ENCODE measurements around the gene RAI14. TPM values are rescaled to one million over a fixed set of nuclear protein-coding genes. Genes with fewer than 3 reads are reported as not detected.
"Not testable (repeated sequence)": the region's sequence is repeated elsewhere in the genome, so short reads cannot be mapped to it uniquely, and the experiment has no call there.

Gene RAI14
- total RNA-seq, 1 donor from 2014 or later = 260 TPM

- H3K27ac Mint-ChIP-seq (ENCODE audit: unreplicated experiment) = no peak overlapping the region
- peaks cover 59% of the 10 kb centered on the region for H3K4me1 Mint-ChIP-seq (ENCODE audit: low read depth)
- H3K4me3 Mint-ChIP-seq (ENCODE audit: unreplicated experiment) = no peak overlapping the region
- H3K27me3 Mint-ChIP-seq (ENCODE audit: low read depth) = no peaks in the 10 kb centered on the region
- no peaks in the 10 kb centered on the region for H3K9me3 Mint-ChIP-seq (ENCODE audit: low read depth)
- H3K36me3 Mint-ChIP-seq (ENCODE audit: low read depth) = peaks cover 11% of the 10 kb centered on the region
- TF ChIP-seq CTCF (IDR thresholded peaks at IDR 0.05) = no peak
- no peak for DNase-seq (ENCODE audit: low spot score)
Measured at GRCh38 chr5:34698754-34699153, 42.6 kb downstream of the RAI14 start.

GRCh38 chr5:34699155-34700077 is 43.3 kb downstream of the RAI14 start:
- H3K4me3 Mint-ChIP-seq (ENCODE audit: unreplicated experiment) = no peak overlapping the region
- TF ChIP-seq CTCF (IDR thresholded peaks at IDR 0.05) = no peak
- H3K9me3 Mint-ChIP-seq (ENCODE audit: low read depth) = no peaks in the 10 kb centered on the region
- DNase-seq (ENCODE audit: low spot score) = no peak
- peaks cover 52% of the 10 kb centered on the region for H3K4me1 Mint-ChIP-seq (ENCODE audit: low read depth)
- peak overlapping the region; percentile 45 for H3K27ac Mint-ChIP-seq (ENCODE audit: unreplicated experiment)
- peaks cover 11% of the 10 kb centered on the region for H3K36me3 Mint-ChIP-seq (ENCODE audit: low read depth)
- no peaks in the 10 kb centered on the region for H3K27me3 Mint-ChIP-seq (ENCODE audit: low read depth)

- H3K9me3 Mint-ChIP-seq (ENCODE audit: low read depth) = no peaks in the 10 kb centered on the region
- peaks cover 46% of the 10 kb centered on the region for H3K4me1 Mint-ChIP-seq (ENCODE audit: low read depth)
- no peak for DNase-seq (ENCODE audit: low spot score)
- TF ChIP-seq CTCF (IDR thresholded peaks at IDR 0.05) = no peak
- H3K27ac Mint-ChIP-seq (ENCODE audit: unreplicated experiment) = peak overlapping the region; percentile 14
- no peak overlapping the region for H3K4me3 Mint-ChIP-seq (ENCODE audit: unreplicated experiment)
- no peaks in the 10 kb centered on the region for H3K27me3 Mint-ChIP-seq (ENCODE audit: low read depth)
- H3K36me3 Mint-ChIP-seq (ENCODE audit: low read depth) = peaks cover 11% of the 10 kb centered on the region
Measured at GRCh38 chr5:34700078-34700452, 43.9 kb downstream of the RAI14 start.

GRCh38 chr5:34701442-34701841 is 45.3 kb downstream of the RAI14 start:
- H3K27me3 Mint-ChIP-seq (ENCODE audit: low read depth); H3K4me3 Mint-ChIP-seq (ENCODE audit: unreplicated experiment); DNase-seq (ENCODE audit: low spot score); H3K9me3 Mint-ChIP-seq (ENCODE audit: low read depth): not testable (repeated sequence)
- Mint-ChIP-seq H3K4me1 (ENCODE audit: low read depth) (peaks cover 48% of the 10 kb centered on the region), H3K27ac (ENCODE audit: unreplicated experiment) (peak overlapping the region; percentile 74), H3K36me3 (ENCODE audit: low read depth) (peaks cover 14% of the 10 kb centered on the region)

- Mint-ChIP-seq H3K4me3 (ENCODE audit: unreplicated experiment) (no peak overlapping the region), H3K27ac (ENCODE audit: unreplicated experiment) (peak overlapping the region; percentile 8), H3K36me3 (ENCODE audit: low read depth) (peaks cover 11% of the 10 kb centered on the region), H3K9me3 (ENCODE audit: low read depth) (no peaks in the 10 kb centered on the region), H3K4me1 (ENCODE audit: low read depth) (peaks cover 59% of the 10 kb centered on the region), H3K27me3 (ENCODE audit: low read depth) (no peaks in the 10 kb centered on the region)
- TF ChIP-seq CTCF (IDR thresholded peaks at IDR 0.05) = no peak
- no peak for DNase-seq (ENCODE audit: low spot score)
Measured at GRCh38 chr5:34703767-34704713, 47.9 kb downstream of the RAI14 start.
